Osteocyte (in vitro differentiated cells): ENCODE measurements around the gene DOCK1. TPM values are rescaled to one million over a fixed set of nuclear protein-coding genes. Genes with fewer than 3 reads are reported as not detected.
"Not testable (repeated sequence)": the region's sequence is repeated elsewhere in the genome, so short reads cannot be mapped to it uniquely, and the experiment has no call there.

ENCODE experiments used
- DNase-seq: peaks from one replicate; pipeline ENCODE4 v3.0.0; 2021; ENCODE audit warnings: mixed read lengths; ENCODE audit not compliant: unreplicated experiment; ENCODE audit errors: extremely low spot score
- H3K27ac Mint-ChIP-seq: one replicate; pipeline ENCODE4 v1.8.0; 2021; ENCODE audit warnings: mild to moderate bottlenecking, mixed read lengths; ENCODE audit not compliant: unreplicated experiment
- H3K27me3 Mint-ChIP-seq: one replicate; pipeline ENCODE4 v1.8.0; 2021; ENCODE audit warnings: mixed read lengths; ENCODE audit not compliant: unreplicated experiment
- H3K36me3 Mint-ChIP-seq: one replicate; pipeline ENCODE4 v1.8.0; 2021; ENCODE audit warnings: mixed read lengths; ENCODE audit not compliant: unreplicated experiment
- H3K4me1 Mint-ChIP-seq: one replicate; pipeline ENCODE4 v1.8.0; 2021; ENCODE audit warnings: mixed read lengths; ENCODE audit not compliant: unreplicated experiment
- H3K4me3 Mint-ChIP-seq: one replicate; pipeline ENCODE4 v1.8.0; 2021; ENCODE audit warnings: mild to moderate bottlenecking, moderate library complexity, mixed read lengths; ENCODE audit not compliant: unreplicated experiment
- H3K9me3 Mint-ChIP-seq: one replicate; pipeline ENCODE4 v1.8.0; 2021; ENCODE audit warnings: mixed read lengths; ENCODE audit not compliant: unreplicated experiment
- CTCF ChIP-seq: fragments of 200-600 bp; sonication (generic); IDR thresholded peaks from 2 replicates; pipeline ENCODE4 v1.5.0; 2021; ENCODE audit warnings: antibody characterized with exemption, mild to moderate bottlenecking, moderate library complexity
- total RNA-seq: library from RNA; stranded (reverse); gene quantifications from 2 replicates; pipeline ENCODE4 v1.2.1, GENCODE V29; 2021

DOCK1 gene
- total RNA-seq, 1 donor from 2014 or later, result 66.3 TPM

- Mint-ChIP-seq H3K4me3 (no peak overlapping the region), H3K27ac (no peak overlapping the region), H3K4me1 (peaks cover 11% of the 10 kb centered on the region)
Observed at GRCh38 chr10:127308031-127308430, 402.8 kb downstream of the DOCK1 start.

GRCh38 chr10:127309619-127310018, 404.4 kb downstream of the DOCK1 start:
- not testable (repeated sequence) for H3K9me3 Mint-ChIP-seq, H3K27ac Mint-ChIP-seq, DNase-seq, H3K4me3 Mint-ChIP-seq, H3K36me3 Mint-ChIP-seq, H3K27me3 Mint-ChIP-seq
- H3K4me1 Mint-ChIP-seq, result peaks cover 22% of the 10 kb centered on the region

More at GRCh38 chr10:127308031-127308430, 402.8 kb downstream of the DOCK1 start:
- no peak for DNase-seq
- no peaks in the 10 kb centered on the region for H3K9me3 Mint-ChIP-seq
- H3K36me3 Mint-ChIP-seq, result peaks cover 3% of the 10 kb centered on the region
- no peak for TF ChIP-seq CTCF
- H3K27me3 Mint-ChIP-seq, result no peaks in the 10 kb centered on the region

GRCh38 chr10:127310430-127310829, 405.2 kb downstream of the DOCK1 start:
- H3K36me3 Mint-ChIP-seq, result peaks cover 3% of the 10 kb centered on the region
- no peak for DNase-seq
- H3K27ac Mint-ChIP-seq, result no peak overlapping the region
- H3K9me3 Mint-ChIP-seq, result no peaks in the 10 kb centered on the region
- H3K27me3 Mint-ChIP-seq, result no peaks in the 10 kb centered on the region
- no peak overlapping the region for H3K4me3 Mint-ChIP-seq
- no peak for TF ChIP-seq CTCF
- H3K4me1 Mint-ChIP-seq, result peaks cover 24% of the 10 kb centered on the region

- Mint-ChIP-seq H3K27ac (no peak overlapping the region), H3K36me3 (peaks cover 3% of the 10 kb centered on the region), H3K27me3 (no peaks in the 10 kb centered on the region), H3K9me3 (no peaks in the 10 kb centered on the region), H3K4me1 (peaks cover 22% of the 10 kb centered on the region), H3K4me3 (no peak overlapping the region)
- no peak for DNase-seq
- no peak for TF ChIP-seq CTCF
Observed at GRCh38 chr10:127310923-127311322, 405.7 kb downstream of the DOCK1 start.

- DNase-seq, result no peak
- no peak for TF ChIP-seq CTCF
- no peaks in the 10 kb centered on the region for H3K27me3 Mint-ChIP-seq
- H3K36me3 Mint-ChIP-seq, result no peaks in the 10 kb centered on the region
- H3K4me3 Mint-ChIP-seq, result no peak overlapping the region
- peaks cover 22% of the 10 kb centered on the region for H3K4me1 Mint-ChIP-seq
- H3K27ac Mint-ChIP-seq, result no peak overlapping the region
- H3K9me3 Mint-ChIP-seq, result no peaks in the 10 kb centered on the region
Observed at GRCh38 chr10:127313996-127314700, 408.9 kb downstream of the DOCK1 start.
